ENCODE measurements around the gene KRTAP4-9.
"Not testable (repeated sequence)": the region's sequence is repeated elsewhere in the genome, so short reads cannot be mapped to it uniquely, and the experiment has no call there.

KRTAP4-9 gene

DNA sequence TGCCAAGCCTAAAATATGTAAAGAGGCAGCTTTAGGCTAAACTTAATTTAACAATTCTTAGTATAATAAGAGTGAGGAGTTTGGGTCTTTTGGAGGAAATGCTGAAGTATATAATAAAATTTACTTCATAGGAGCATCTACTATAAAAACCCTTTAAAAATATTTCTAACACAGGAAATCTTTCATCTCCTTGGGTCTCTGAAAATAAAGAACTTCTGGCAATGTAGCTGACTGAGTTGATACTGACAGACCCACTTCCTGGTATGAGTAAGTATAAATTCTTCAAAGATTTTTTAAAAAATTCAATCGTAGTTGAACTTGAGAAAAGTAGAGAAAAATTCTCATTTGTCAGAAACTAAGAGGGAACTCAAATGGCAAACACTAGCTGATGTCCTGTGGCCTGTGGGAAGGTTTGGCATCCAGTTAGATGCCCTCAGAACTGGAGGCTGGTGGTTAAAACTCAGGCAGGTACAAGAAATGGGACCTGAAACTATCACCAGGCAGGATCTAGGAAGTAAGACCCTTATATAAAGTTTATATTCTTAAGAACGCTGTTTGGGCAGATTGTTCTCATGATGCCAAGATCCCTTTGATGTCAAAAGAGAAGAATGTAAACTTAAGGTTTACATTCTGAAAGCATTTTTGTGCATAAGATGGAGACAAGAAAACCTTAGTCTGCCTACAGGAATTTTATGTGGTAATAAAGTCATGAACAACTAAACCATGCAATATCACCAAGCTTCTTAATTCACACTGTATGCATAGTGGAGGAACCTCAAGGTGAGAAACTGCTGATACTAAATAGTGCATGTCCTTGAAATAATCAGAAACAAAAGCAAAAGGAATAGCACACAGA lies 28.9 kb downstream of the KRTAP4-9 start:
- no peak for DNase-seq

DNA sequence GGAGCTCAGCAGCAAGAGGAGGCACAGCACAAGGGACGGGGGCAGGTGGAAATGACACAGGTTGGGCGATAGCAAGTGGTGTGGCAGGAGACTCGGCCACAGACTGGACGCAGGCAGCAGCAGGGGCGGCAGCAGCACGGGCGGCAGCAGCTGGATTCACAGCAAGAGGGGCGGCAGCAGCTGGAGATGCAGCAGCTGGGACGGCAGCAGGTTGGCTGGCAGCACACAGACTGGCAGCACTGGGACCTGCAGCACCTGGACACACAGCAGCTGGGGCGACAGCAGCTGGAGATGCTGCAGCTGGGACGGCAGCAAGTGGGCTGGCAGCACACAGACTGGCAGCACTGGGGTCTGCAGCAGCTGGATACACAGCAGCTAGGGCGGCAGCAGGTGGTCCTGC lies 34.7 kb downstream of the KRTAP4-9 start:
- not testable (repeated sequence) for DNase-seq

DNA sequence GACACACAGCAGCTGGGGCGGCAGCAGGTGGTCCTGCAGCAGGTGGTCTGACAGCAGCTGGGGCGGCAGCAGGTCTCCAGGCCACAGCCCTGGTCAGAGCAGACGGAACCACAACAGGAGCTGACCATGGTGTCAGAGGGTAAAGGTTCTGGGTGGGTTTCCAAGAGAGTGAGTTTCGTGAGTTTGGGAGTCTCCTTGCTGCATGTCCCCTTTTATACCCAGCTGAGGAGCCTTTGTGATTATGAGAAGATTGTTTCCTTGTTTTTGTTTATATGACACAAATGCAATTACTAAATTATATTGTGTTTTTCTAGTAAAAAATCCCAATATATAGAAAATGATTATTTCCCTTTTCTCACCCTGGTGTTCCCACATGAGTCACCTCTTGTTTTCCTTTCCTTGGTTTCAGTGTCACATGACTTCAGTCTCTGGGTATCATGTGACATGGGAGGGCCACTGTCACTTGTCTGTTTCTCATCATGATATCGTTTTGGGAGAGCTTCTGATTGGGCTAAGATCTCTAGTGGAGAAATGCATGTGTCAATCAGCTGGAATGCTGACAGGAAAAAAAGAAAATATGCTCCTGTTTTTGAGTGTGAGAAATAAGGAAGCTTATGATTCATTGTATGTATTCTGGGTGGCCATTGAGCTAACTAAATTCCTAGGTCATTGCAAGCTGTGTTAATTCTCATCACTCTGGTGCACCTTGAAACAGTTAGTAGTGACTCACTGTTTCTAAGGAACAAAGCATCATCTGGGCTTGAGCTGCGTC lies 35.4 kb downstream of the KRTAP4-9 start, which contains the start of gene KRTAP4-6:
Gene KRTAP4-6, minus strand, starts transcription at position 185 of the 772 bp plus-strand sequence. Its CDS starts 57 bp downstream, at position 128.
- DNase-seq: no peak

DNA sequence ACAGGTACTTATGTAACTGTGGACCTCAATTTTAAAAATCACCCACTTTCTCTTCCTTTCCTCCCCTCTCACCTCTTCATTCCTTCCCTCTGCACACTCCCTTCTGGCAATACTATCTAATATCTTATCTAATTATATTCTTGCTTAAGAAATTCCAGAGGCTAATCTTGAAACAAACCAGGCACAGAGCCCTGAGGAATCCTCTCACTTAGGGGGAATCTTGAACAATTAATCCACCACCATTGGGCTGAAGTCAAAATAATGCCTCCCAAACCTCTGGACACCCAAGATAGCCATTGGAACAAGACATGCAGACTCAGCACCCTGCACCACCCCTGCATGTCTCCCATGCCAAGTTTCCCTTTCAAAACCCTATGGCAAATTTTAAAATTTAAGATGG lies 36.2 kb downstream of the KRTAP4-9 start:
- no peak for DNase-seq

DNA sequence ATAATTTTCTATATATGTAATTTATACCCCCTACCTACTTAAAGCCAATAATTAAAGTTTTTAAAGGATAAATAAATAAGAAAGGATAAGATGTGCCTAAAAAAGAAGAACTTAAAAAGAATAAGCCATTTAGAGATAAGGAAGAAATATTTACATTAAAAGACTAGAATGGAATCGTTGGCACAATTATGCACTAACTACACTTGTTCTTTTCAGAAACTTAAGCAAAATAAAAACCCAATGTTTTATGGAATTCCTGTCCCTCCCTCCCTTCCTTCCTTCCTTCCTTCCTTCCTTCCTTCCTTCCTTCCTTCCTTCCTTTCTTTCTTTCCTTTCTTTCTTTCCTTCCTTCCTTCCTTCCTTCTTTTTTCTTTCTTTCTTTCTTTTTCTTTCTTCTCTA lies 39.7 kb downstream of the KRTAP4-9 start:
- DNase-seq: no peak

DNA sequence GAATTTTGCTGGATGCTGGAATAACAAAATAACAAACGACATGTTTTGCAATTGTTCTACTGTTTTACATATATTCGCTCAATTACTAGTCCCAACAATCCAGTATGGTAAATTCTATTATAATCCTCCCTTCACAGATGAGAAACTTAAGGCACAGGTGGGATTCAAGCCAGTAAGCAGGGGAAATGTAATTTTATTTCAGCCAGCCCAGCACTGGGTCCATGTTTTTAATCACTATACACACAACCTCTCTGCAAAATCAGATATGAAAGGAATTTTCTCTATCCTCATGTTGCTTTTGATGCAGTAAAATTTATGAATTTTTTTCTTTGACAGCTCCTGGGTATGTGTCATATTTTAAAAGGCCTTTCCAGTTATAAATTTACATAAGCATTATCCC lies 40.1 kb downstream of the KRTAP4-9 start:
- DNase-seq: no peak

DNA sequence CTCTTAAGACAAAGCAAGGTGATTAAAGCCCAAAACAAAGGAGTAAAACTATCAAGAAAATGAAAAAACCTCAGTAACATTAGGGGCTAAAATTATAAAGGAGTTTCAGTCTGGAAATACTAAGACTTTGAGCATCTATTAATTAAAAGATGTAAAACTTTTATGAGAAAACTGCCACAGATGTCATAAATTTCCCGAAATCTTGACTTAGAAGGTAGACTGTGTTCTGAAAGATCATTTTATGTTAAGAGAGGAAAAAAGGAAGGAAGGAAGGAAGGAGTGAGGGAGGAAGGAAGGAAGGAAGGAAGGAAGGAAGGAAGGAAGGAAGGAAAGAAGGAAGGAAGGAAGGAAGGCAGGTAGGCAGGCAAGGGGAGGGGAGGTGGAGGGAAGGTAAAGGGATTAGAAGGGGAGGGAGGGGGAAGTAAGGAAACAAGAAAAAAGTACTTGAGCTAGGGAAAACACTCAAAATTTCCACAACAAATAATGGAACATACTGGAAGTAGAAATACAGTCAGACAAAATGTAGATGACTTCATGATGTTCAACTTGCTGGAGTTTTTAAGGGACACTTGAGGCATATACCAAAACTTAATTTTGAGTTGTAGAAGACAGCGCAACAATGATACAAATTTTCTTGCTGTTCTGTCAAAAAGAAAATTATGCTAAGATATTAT lies 42.5 kb downstream of the KRTAP4-9 start:
- DNase-seq: no peak

DNA sequence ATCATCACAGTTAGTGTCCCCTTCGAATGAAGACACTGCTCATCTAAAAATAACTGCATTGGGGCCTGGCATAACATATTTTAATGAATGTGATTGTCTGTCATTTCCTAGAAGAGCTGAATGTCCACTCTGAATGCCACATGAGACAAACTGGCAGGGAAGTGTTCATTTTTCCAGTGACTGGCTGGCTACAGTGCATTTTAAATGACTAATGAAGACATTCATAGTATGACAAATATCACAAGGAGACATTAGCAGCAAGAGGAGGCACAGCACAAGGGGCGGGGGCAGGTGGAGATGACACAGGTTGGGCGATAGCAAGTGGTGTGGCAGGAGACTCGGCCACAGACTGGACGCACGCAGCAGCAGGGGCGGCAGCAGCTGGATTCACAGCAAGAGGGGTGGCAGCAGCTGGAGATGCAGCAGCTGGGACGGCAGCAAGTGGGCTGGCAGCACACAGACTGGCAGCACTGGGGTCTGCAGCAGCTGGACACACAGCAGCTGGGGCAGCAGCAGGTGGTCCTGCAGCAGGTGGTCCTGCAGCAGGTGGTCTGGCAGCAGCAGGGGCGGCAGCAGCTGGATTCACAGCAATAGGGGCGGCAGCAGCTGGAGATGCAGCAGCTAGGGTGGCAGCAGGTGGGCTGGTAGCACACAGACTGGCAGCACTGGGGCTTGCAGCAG lies 43.9 kb downstream of the KRTAP4-9 start:
- not testable (repeated sequence) for DNase-seq

DNA sequence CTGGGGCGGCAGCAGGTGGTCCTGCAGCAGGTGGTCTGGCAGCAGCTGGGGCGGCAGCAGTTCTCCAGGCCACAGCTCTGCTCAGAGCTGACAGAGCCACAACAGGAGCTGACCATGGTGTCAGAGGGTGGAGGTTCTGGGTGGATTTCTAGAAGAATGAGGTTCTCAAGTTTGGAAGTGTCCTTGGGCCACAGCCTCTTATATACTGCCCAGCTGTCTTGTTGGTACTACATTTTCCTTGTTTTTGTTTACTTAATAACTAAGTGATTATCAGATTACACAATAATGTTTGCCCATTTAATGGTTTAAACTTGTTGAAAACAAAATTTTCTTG lies 44.4 kb downstream of the KRTAP4-9 start, which contains the start of gene KRTAP4-5:
Gene KRTAP4-5, minus strand, starts transcription at position 174 of the 334 bp plus-strand sequence. Its CDS starts 58 bp downstream, at position 116.
- DNase-seq: no peak

DNA sequence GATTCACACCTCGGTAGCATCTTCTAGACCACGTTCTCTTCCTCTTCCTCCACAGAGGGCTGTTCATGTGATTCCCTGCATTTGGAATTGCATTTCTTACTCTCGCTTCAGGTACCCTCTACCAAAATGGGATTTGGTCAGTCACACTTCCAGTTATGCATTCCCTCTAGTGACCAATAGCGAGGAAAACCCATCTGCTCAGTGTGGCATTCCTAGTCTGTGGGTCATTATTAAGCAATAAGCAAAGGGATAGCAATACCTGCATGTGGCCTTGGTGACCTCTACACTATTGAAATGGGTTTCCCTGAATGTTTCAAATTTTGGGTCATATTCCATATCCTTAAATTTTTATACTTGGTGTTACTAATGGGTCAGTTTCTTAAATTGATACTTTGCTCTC lies 44.8 kb downstream of the KRTAP4-9 start:
- no peak for DNase-seq

DNA sequence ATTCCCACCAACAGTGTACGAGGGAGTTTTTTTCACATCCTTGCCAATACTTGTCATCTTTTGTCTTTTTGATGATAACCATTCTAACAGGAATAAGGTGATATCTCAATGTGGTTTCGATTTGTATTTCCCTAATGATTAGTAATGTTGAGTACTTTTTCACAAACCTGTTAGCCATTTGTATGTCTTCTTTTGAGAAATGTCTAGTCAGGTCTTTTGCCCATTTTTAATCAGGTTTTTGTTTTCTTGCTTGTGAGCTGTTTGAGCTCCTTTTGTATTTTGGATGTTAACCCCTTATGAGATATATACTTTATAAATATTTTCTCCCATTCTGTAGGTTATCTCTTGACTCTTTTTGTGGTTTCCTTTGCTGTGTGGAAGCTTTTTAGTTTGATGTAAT lies 46.3 kb downstream of the KRTAP4-9 start:
- DNase-seq: no peak

DNA sequence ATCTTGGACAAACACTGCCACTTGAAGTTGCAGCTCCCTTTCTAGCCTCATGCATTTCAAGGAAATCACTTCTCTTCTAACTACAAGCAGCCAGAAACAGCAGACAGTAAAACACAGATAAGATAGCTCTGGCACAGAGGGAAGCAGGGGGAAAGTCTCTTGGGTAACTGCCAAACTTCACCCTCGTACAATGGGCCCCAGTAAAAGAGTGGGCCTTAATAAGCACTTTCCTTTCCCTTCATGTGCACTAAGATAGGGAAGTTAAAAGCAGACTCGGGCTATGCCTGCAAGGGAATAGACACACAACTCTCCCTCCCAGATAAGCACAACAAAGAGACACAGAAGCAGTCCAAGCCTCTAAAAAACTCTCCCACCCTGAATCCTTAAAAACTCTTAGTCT lies 48.7 kb downstream of the KRTAP4-9 start:
- DNase-seq: no peak
